ENCODE results near the gene SDCBP2. TPM values are rescaled to one million over a fixed set of nuclear protein-coding genes. Genes with fewer than 3 reads are reported as not detected.

The SDCBP2 gene
- total and polyA plus RNA-seq, 10 of the 15 experiments (the other 5 are each of a cell fraction or from before 2014, with no cell fraction given): 0.16 to 2.4 (median 1.1) TPM; not detected in 1

DNA sequence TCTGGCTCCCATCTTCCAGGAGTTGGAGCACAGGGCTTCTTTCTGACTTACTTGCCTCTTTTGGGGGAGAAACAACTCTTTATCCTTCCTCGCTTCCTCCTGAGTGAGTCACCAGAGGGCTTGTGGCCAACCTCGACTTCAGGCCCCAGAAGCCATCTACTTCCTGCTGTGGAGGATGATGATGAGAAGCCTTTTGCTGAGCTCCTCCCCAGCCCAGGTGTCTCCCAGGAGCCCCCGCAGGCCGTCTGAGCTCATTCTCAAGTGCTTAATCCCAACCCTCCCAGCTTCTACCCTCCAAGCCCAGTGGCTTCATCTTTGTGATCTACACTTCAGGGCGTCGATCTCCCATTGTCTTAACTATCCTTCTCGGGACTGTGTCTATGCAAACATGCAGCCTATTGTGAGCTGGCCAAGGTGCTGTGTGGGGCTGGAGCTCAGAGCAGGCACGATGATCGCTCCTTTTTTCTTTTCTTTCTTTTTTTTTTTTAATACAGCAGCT is 27.9 kb downstream of the SDCBP2 start (continued):
- TF ChIP-seq, protein P1, sequence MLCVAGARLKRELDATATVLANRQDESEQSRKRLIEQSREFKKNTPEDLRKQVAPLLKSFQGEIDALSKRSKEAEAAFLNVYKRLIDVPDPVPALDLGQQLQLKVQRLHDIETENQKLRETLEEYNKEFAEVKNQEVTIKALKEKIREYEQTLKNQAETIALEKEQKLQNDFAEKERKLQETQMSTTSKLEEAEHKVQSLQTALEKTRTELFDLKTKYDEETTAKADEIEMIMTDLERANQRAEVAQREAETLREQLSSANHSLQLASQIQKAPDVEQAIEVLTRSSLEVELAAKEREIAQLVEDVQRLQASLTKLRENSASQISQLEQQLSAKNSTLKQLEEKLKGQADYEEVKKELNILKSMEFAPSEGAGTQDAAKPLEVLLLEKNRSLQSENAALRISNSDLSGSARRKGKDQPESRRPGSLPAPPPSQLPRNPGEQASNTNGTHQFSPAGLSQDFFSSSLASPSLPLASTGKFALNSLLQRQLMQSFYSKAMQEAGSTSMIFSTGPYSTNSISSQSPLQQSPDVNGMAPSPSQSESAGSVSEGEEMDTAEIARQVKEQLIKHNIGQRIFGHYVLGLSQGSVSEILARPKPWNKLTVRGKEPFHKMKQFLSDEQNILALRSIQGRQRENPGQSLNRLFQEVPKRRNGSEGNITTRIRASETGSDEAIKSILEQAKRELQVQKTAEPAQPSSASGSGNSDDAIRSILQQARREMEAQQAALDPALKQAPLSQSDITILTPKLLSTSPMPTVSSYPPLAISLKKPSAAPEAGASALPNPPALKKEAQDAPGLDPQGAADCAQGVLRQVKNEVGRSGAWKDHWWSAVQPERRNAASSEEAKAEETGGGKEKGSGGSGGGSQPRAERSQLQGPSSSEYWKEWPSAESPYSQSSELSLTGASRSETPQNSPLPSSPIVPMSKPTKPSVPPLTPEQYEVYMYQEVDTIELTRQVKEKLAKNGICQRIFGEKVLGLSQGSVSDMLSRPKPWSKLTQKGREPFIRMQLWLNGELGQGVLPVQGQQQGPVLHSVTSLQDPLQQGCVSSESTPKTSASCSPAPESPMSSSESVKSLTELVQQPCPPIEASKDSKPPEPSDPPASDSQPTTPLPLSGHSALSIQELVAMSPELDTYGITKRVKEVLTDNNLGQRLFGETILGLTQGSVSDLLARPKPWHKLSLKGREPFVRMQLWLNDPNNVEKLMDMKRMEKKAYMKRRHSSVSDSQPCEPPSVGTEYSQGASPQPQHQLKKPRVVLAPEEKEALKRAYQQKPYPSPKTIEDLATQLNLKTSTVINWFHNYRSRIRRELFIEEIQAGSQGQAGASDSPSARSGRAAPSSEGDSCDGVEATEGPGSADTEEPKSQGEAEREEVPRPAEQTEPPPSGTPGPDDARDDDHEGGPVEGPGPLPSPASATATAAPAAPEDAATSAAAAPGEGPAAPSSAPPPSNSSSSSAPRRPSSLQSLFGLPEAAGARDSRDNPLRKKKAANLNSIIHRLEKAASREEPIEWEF (IDR thresholded peaks at IDR 0.05; ENCODE audit: insufficient replicate concordance, low read depth, low read length): no peak
- TF ChIP-seq NFXL1 (IDR thresholded peaks at IDR 0.05; ENCODE audit: borderline replicate concordance) (no peak), IRF4 (IDR thresholded peaks at IDR 0.05; ENCODE audit: low read depth, low read length) (no peak), ESRRA (IDR thresholded peaks at IDR 0.05; ENCODE audit: low read length) (no peak), BACH1 (IDR thresholded peaks at IDR 0.05; ENCODE audit: borderline replicate concordance) (no peak), KAT2A (conservative IDR thresholded peaks at IDR 0.05; ENCODE audit: control insufficient read depth, low read depth, low read length) (no peak), NR2F1 (conservative IDR thresholded peaks at IDR 0.05) (no peak)
- TF ChIP-seq, protein P2, sequence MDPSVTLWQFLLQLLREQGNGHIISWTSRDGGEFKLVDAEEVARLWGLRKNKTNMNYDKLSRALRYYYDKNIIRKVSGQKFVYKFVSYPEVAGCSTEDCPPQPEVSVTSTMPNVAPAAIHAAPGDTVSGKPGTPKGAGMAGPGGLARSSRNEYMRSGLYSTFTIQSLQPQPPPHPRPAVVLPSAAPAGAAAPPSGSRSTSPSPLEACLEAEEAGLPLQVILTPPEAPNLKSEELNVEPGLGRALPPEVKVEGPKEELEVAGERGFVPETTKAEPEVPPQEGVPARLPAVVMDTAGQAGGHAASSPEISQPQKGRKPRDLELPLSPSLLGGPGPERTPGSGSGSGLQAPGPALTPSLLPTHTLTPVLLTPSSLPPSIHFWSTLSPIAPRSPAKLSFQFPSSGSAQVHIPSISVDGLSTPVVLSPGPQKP (IDR thresholded peaks at IDR 0.05; ENCODE audit: low read depth, low read length): no peak

Data from GM12878 (cell line).